GM10266 (cell line): ENCODE results near the gene DAB2IP.

Experiments
- DNase-seq: peaks from one replicate; pipeline ENCODE4 v3.0.0; 2012; ENCODE audit errors: extremely low spot score
- CTCF ChIP-seq: IDR thresholded peaks from 2 replicates; pipeline ENCODE4 v1.5.1; 2012; ENCODE audit warnings: mild to moderate bottlenecking, low read depth; ENCODE audit not compliant: control insufficient read depth, insufficient read depth; ENCODE audit errors: missing control alignments

The DAB2IP gene

GRCh38 chr9:121651008-121651294 lies 483 bp upstream of the DAB2IP start:
- no peak for DNase-seq
- no peak for TF ChIP-seq CTCF

GRCh38 chr9:121652021-121652837 lies 795 bp downstream of the DAB2IP start:
- no peak for TF ChIP-seq CTCF
- no peak for DNase-seq

GRCh38 chr9:121652838-121653231 lies 1.4 kb downstream of the DAB2IP start:
- TF ChIP-seq CTCF = no peak
- no peak for DNase-seq

GRCh38 chr9:121654499-121655140 lies 3.2 kb downstream of the DAB2IP start:
- no peak for TF ChIP-seq CTCF
- DNase-seq = no peak

- no peak for TF ChIP-seq CTCF
- DNase-seq = no peak
Measured at GRCh38 chr9:121655231-121655755, 3.9 kb downstream of the DAB2IP start.

GRCh38 chr9:121656941-121657470 lies 5.6 kb downstream of the DAB2IP start:
- no peak for TF ChIP-seq CTCF
- no peak for DNase-seq

DNA sequence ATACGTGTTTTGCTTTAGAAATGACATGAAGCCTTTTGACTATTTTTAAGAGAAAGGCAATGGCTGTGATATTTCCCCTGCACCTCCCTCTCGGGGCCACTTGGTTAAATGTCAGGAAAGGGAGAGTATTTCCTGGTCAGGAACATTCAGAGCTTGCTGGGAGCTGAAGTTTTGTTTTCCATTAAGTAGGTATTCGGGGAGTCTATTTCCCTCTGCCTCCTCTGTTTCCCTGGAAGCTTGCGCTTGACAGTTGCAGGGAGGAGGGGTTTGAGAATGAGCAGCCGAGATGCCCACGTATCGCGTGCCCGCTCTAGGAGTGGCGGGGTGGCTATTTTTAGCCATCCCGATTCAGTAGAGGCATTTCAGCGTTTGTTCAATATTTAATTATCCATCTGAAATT lies 6.7 kb downstream of the DAB2IP start:
- no peak for DNase-seq
- TF ChIP-seq CTCF = no peak
